ENCODE measurements around the gene MVD.

DNA sequence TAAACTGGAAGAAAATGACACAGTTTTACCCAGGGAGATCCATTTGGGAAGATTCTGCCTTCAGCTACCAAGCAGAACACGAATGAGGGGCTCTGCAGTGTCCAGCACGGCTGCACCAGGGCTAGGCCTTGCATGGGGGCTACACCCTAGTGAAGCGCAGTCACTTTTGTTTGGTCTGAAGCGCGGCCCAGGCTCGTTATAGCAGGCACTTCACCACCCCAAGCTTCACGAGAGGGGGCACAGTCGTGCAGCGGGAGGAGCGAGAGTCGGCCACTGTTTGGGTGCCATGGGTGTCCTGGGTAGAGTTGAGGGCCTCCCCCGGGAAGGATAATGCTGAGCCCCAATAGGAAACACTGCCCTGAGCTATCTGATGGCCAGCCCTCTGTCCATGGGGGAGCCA is 46.2 kb downstream of the MVD start:
- TF ChIP-seq, protein P1, sequence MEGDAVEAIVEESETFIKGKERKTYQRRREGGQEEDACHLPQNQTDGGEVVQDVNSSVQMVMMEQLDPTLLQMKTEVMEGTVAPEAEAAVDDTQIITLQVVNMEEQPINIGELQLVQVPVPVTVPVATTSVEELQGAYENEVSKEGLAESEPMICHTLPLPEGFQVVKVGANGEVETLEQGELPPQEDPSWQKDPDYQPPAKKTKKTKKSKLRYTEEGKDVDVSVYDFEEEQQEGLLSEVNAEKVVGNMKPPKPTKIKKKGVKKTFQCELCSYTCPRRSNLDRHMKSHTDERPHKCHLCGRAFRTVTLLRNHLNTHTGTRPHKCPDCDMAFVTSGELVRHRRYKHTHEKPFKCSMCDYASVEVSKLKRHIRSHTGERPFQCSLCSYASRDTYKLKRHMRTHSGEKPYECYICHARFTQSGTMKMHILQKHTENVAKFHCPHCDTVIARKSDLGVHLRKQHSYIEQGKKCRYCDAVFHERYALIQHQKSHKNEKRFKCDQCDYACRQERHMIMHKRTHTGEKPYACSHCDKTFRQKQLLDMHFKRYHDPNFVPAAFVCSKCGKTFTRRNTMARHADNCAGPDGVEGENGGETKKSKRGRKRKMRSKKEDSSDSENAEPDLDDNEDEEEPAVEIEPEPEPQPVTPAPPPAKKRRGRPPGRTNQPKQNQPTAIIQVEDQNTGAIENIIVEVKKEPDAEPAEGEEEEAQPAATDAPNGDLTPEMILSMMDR (IDR thresholded peaks at IDR 0.05 in 8 of 11, conservative IDR thresholded peaks at IDR 0.05 in 3 of 11) = no peak
- TF ChIP-seq POLR2AphosphoS5 (IDR thresholded peaks at IDR 0.05) = no peak
- TF ChIP-seq POLR2A (IDR thresholded peaks at IDR 0.05) = no peak

All from spleen (tissue), 7 donors.